K562 (cell line): Measurements from ENCODE around the gene HFE. TPM values are rescaled to one million over a fixed set of nuclear protein-coding genes. Genes with fewer than 3 reads are reported as not detected.
A peak's percentile ranks its signal among the peaks of the same experiment; 100 is the strongest.

ENCODE experiments used
- DMBX1 ChIP-seq: fragments of 250-450 bp; sonication (Bioruptor Pico); IDR thresholded peaks from 2 replicates; pipeline ENCODE4 v1.8.0; 2022; ENCODE audit warnings: inconsistent platforms, mild to moderate bottlenecking, moderate library complexity, borderline replicate concordance
- E2F6 ChIP-seq, 2 experiments: IDR thresholded peaks; 2 replicates each; pipeline ENCODE4 v1.6.1; 2011; ENCODE audit warnings: borderline replicate concordance in 1 of 2, control low read depth in 1 of 2, low read depth in 1 of 2, low read length in 1 of 2, mild to moderate bottlenecking in 1 of 2, mixed read lengths in 1 of 2, moderate library complexity in 1 of 2; ENCODE audit not compliant: insufficient read depth in 1 of 2, insufficient read length in 1 of 2, poor library complexity in 1 of 2, severe bottlenecking in 1 of 2; ENCODE audit errors: extremely low read depth in 1 of 2
- MCM5 ChIP-seq: fragments of 450-650 bp; IDR thresholded peaks from 2 replicates; pipeline ENCODE4 v1.6.1; 2016; ENCODE audit warnings: low read depth
- MYNN ChIP-seq, 2 experiments: sonication (generic); formaldehyde crosslinking in 1 of 2; IDR thresholded peaks; 2 replicates each; pipeline versions ENCODE4 v1.5.0 to v1.6.1; 2016 to 2020; ENCODE audit warnings: antibody characterized with exemption in 1 of 2, missing genetic modification reagents in 1 of 2
- NR4A1 ChIP-seq, 2 experiments: fragments of 250-450 bp in 1 of 2; fragments of 450-650 bp in 1 of 2; sonication (Bioruptor Pico) in 1 of 2; IDR thresholded peaks; 2 replicates each; pipeline versions ENCODE4 v1.4.0 to v1.6.1; 2016 to 2020; ENCODE audit warnings: mild to moderate bottlenecking in 2 of 2, missing compliant biosample characterization in 1 of 2, missing genetic modification characterization in 1 of 2, moderate library complexity in 1 of 2
- POLR2AphosphoS2 ChIP-seq: IDR thresholded peaks from 2 replicates; pipeline ENCODE4 v1.6.1; 2012; ENCODE audit warnings: low read length, improper control_type of control experiment
- ZC3H11A ChIP-seq: IDR thresholded peaks from 2 replicates; pipeline ENCODE4 v1.6.1; 2012; ENCODE audit warnings: low read depth, low read length, improper control_type of control experiment
- ZNF121 ChIP-seq: sonication (generic); formaldehyde crosslinking; conservative IDR thresholded peaks from 2 replicates; pipeline ENCODE4 v1.8.0; 2022; ENCODE audit warnings: missing genetic modification reagents
- ZNF407 ChIP-seq: fragments of 450-650 bp; IDR thresholded peaks from 2 replicates; pipeline ENCODE4 v1.6.1; 2016; ENCODE audit warnings: low read depth
- polyA plus RNA-seq, 8 experiments: library from polyadenylated mRNA; depleted of rRNA in 4 of 8; stranded (reverse) in 5 of 8; unstranded in 3 of 8; fragments of >200 nt; fragmentation: Nextera tagmentation in 2 of 8; fragmentation: Illumina TruSeq in 1 of 8; extraction: Ambion mirVana in 2 of 8; extraction: Trizol in 1 of 8; gene quantifications; 2 replicates each; pipeline versions ENCODE4 v1.2.1 to v1.2.3, GENCODE V29; 2011 to 2014; ENCODE audit warnings: inconsistent platforms in 1 of 8, missing spikeins in 1 of 8
- total RNA-seq, 7 experiments: library from RNA; depleted of rRNA in 6 of 7; stranded (reverse); fragments of >200 nt in 6 of 7; fragmentation: Illumina TruSeq in 2 of 7; extraction: Trizol in 2 of 7; gene quantifications; 2 replicates each; pipeline versions ENCODE4 v1.2.1 to v1.2.3, GENCODE V29; 2011 to 2021; ENCODE audit warnings: low replicate concordance in 1 of 7
- TF ChIP-seq, protein P1 (sequence below), 3 experiments: fragments of 200-800 bp in 1 of 3; fragments of 250-450 bp in 1 of 3; fragments of 450-650 bp in 1 of 3; sonication (Bioruptor Pico) in 1 of 3; sonication (Bioruptor generic) in 1 of 3; formaldehyde crosslinking in 1 of 3; IDR thresholded peaks; 2 replicates each; pipeline versions ENCODE4 v1.6.1 to v1.8.0; 2016 to 2022; ENCODE audit warnings: mild to moderate bottlenecking in 2 of 3, missing genetic modification characterization in 2 of 3, missing compliant biosample characterization in 1 of 3, moderate library complexity in 1 of 3
- TF ChIP-seq, protein P2 (sequence below): fragments of 250-450 bp; sonication (Bioruptor Pico); IDR thresholded peaks from 2 replicates; pipeline ENCODE4 v1.4.0; 2020; ENCODE audit warnings: mild to moderate bottlenecking

Gene HFE
- total and polyA plus RNA-seq, 9 of the 15 experiments (the other 6 are each of a cell fraction or from before 2014, with no cell fraction given): 0.14 to 1.2 (median 0.76) TPM

- TF ChIP-seq, protein P1, sequence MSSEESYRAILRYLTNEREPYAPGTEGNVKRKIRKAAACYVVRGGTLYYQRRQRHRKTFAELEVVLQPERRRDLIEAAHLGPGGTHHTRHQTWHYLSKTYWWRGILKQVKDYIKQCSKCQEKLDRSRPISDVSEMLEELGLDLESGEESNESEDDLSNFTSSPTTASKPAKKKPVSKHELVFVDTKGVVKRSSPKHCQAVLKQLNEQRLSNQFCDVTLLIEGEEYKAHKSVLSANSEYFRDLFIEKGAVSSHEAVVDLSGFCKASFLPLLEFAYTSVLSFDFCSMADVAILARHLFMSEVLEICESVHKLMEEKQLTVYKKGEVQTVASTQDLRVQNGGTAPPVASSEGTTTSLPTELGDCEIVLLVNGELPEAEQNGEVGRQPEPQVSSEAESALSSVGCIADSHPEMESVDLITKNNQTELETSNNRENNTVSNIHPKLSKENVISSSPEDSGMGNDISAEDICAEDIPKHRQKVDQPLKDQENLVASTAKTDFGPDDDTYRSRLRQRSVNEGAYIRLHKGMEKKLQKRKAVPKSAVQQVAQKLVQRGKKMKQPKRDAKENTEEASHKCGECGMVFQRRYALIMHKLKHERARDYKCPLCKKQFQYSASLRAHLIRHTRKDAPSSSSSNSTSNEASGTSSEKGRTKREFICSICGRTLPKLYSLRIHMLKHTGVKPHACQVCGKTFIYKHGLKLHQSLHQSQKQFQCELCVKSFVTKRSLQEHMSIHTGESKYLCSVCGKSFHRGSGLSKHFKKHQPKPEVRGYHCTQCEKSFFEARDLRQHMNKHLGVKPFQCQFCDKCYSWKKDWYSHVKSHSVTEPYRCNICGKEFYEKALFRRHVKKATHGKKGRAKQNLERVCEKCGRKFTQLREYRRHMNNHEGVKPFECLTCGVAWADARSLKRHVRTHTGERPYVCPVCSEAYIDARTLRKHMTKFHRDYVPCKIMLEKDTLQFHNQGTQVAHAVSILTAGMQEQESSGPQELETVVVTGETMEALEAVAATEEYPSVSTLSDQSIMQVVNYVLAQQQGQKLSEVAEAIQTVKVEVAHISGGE (CRISPR knock-in tag; IDR thresholded peaks at IDR 0.05): no peak
- TF ChIP-seq MCM5 (no peak), ZC3H11A (no peak), NR4A1 (CRISPR knock-in tag; IDR thresholded peaks at IDR 0.05) (no peak), NR4A1 (tag; IDR thresholded peaks at IDR 0.05) (no peak), MYNN (IDR thresholded peaks at IDR 0.05) (no peak), MYNN (CRISPR knock-in tag; IDR thresholded peaks at IDR 0.05) (no peak), DMBX1 (CRISPR knock-in tag) (peak; percentile 67; the same call in 1 of the 2 replicates), POLR2AphosphoS2 (no peak), ZNF407 (no peak), ZNF121 (CRISPR knock-in tag) (no peak), E2F6 (IDR thresholded peaks at IDR 0.05; ENCODE audit: borderline replicate concordance in 1 of 2, extremely low read depth in 1 of 2, insufficient read depth in 1 of 2, insufficient read length in 1 of 2, low read depth in 1 of 2, low read length in 1 of 2, poor library complexity in 1 of 2, severe bottlenecking in 1 of 2) (no peak)
- TF ChIP-seq, protein P2, sequence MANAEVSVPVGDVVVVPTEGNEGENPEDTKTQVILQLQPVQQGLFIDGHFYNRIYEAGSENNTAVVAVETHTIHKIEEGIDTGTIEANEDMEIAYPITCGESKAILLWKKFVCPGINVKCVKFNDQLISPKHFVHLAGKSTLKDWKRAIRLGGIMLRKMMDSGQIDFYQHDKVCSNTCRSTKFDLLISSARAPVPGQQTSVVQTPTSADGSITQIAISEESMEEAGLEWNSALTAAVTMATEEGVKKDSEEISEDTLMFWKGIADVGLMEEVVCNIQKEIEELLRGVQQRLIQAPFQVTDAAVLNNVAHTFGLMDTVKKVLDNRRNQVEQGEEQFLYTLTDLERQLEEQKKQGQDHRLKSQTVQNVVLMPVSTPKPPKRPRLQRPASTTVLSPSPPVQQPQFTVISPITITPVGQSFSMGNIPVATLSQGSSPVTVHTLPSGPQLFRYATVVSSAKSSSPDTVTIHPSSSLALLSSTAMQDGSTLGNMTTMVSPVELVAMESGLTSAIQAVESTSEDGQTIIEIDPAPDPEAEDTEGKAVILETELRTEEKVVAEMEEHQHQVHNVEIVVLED (CRISPR knock-in tag): no peak
These were observed 45.3 kb upstream of the HFE start (continued) for GRCh38 chr6:26041946-26042345.
